Activated T-cell treated with anti-CD3 and anti-CD28 coated beads, Interleukin-2, amount 50 U/mL, for 1 hour (primary cell): Measurements from ENCODE around the gene TMEM203.

Experiments used
- DNase-seq: peaks from one replicate; pipeline ENCODE4 v3.0.0-alpha.2; 2020

The TMEM203 gene

GRCh38 chr9:137163365-137163715, 42.1 kb downstream of the TMEM203 start:
- no peak for DNase-seq

GRCh38 chr9:137162505-137163364, 42.7 kb downstream of the TMEM203 start:
- DNase-seq = peak; percentile 34

GRCh38 chr9:137161558-137162486, 43.6 kb downstream of the TMEM203 start:
- DNase-seq = no peak

- DNase-seq = no peak
Measured at GRCh38 chr9:137160716-137161557, 44.5 kb downstream of the TMEM203 start.

- DNase-seq = no peak
Measured at GRCh38 chr9:137160054-137160425, 45.4 kb downstream of the TMEM203 start.

- no peak for DNase-seq
Measured at GRCh38 chr9:137159105-137160053, 46.1 kb downstream of the TMEM203 start.

GRCh38 chr9:137158625-137159024, 46.8 kb downstream of the TMEM203 start:
- DNase-seq = no peak

GRCh38 chr9:137157618-137158415, 47.6 kb downstream of the TMEM203 start:
- DNase-seq = no peak

- DNase-seq = peak; percentile 63
Measured at GRCh38 chr9:137156567-137157375, 48.7 kb downstream of the TMEM203 start.
